ENCODE results near the gene AOAH. TPM values are rescaled to one million over a fixed set of nuclear protein-coding genes. Genes with fewer than 3 reads are reported as not detected.

AOAH gene
- total RNA-seq, 4 donors from 2014 or later: 0.17 to 1.8 (median 1.6) TPM

DNA sequence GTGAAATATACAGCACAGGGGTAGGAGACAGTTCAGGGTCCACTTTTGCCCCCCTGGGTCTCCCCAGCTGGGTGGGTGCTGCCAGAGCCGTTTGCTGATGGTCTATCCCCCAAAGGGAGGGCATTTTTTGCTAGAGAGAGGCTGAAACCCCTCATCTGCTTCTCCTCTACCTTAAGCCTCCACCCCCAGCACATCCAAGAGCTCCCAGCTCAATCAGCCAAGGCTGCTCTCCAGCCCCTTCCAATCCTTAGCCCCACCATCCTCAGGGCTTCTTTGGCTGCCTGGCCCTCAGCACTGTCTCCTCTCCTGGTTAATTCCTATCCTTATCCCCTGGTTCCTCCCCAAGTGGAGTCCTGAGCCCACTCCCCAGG, 153.1 kb downstream of the AOAH start:
- ATAC-seq: no peak
- Histone ChIP-seq H3K9me3 (no peaks in the 10 kb centered on the region), H3K4me1 (no peaks in the 10 kb centered on the region), H3K4me3 (no peak overlapping the region), H3K36me3 (no peaks in the 10 kb centered on the region), H3K27me3 (no peaks in the 10 kb centered on the region), H3K27ac (no peak overlapping the region)
- TF ChIP-seq POLR2A (IDR thresholded peaks at IDR 0.05): no peak
- TF ChIP-seq, protein P1, sequence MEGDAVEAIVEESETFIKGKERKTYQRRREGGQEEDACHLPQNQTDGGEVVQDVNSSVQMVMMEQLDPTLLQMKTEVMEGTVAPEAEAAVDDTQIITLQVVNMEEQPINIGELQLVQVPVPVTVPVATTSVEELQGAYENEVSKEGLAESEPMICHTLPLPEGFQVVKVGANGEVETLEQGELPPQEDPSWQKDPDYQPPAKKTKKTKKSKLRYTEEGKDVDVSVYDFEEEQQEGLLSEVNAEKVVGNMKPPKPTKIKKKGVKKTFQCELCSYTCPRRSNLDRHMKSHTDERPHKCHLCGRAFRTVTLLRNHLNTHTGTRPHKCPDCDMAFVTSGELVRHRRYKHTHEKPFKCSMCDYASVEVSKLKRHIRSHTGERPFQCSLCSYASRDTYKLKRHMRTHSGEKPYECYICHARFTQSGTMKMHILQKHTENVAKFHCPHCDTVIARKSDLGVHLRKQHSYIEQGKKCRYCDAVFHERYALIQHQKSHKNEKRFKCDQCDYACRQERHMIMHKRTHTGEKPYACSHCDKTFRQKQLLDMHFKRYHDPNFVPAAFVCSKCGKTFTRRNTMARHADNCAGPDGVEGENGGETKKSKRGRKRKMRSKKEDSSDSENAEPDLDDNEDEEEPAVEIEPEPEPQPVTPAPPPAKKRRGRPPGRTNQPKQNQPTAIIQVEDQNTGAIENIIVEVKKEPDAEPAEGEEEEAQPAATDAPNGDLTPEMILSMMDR (IDR thresholded peaks at IDR 0.05 in 4 of 5, conservative IDR thresholded peaks at IDR 0.05 in 1 of 5): no peak
- intact Hi-C loops (cut with DNase I; ENCODE audit: low total_unique reads) (no loop called here), in situ Hi-C loops (cut with MboI; ENCODE audit: low sequenced_read_pairs in 4 of 4) (no loop called here)
- no peak for DNase-seq

DNA sequence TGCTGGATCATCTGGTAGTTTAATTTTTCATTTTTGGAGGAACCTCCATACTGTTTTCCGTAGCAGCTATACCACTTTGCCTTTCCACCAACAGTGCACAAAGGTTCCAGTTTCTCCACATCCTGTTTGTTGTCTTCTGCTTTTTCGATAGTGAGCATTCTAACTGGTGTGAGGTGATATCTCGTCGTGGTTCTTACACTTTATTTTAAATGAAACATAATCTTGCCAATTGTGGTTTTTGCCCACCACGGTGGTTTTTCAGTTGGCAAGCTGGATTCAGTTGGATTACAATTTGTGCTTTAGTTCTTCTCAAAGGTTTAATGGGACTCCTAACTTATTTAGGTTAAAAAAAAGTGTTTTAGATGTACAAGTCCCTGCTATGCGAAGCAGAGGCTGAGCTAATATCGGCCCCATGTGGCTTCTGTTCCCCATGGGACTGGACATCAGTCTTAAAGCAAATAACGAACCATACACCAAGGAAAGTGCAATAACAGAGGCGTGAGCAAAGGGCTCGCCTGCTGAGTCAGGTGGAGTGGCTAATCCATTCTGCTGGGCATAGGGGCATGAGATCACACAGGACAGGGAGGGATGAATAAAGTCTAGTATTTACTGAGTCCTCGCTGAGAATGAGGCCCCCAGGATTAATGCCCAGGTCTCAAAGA, 153.6 kb downstream of the AOAH start:
- intact Hi-C loops (cut with DNase I; ENCODE audit: low total_unique reads) (no loop called here), in situ Hi-C loops (cut with MboI; ENCODE audit: low sequenced_read_pairs in 4 of 4) (no loop called here)
- H3K27me3 ChIP-seq: no peaks in the 10 kb centered on the region
- no peaks in the 10 kb centered on the region for H3K9me3 ChIP-seq
- no peak for TF ChIP-seq POLR2A (IDR thresholded peaks at IDR 0.05)
- TF ChIP-seq, protein P1 (IDR thresholded peaks at IDR 0.05 in 4 of 5, conservative IDR thresholded peaks at IDR 0.05 in 1 of 5): no peak
- no peak for DNase-seq
- H3K27ac ChIP-seq: no peak overlapping the region
- no peak overlapping the region for H3K4me3 ChIP-seq
- no peaks in the 10 kb centered on the region for H3K4me1 ChIP-seq
- ATAC-seq: no peak
- no peaks in the 10 kb centered on the region for H3K36me3 ChIP-seq

- Histone ChIP-seq H3K36me3 (no peaks in the 10 kb centered on the region), H3K27ac (no peak overlapping the region), H3K4me1 (no peaks in the 10 kb centered on the region), H3K9me3 (no peaks in the 10 kb centered on the region), H3K27me3 (no peaks in the 10 kb centered on the region), H3K4me3 (no peak overlapping the region)
- DNase-seq: no peak
- intact Hi-C loops (cut with DNase I; ENCODE audit: low total_unique reads): no loop called here
- in situ Hi-C loops (cut with MboI; ENCODE audit: low sequenced_read_pairs in 4 of 4): no loop called here
- TF ChIP-seq POLR2A (IDR thresholded peaks at IDR 0.05): no peak
- TF ChIP-seq, protein P1 (IDR thresholded peaks at IDR 0.05 in 4 of 5, conservative IDR thresholded peaks at IDR 0.05 in 1 of 5): no peak
- ATAC-seq: no peak
These were observed 155.8 kb downstream of the AOAH start for GRCh38 chr7:36568452-36568849.

DNA sequence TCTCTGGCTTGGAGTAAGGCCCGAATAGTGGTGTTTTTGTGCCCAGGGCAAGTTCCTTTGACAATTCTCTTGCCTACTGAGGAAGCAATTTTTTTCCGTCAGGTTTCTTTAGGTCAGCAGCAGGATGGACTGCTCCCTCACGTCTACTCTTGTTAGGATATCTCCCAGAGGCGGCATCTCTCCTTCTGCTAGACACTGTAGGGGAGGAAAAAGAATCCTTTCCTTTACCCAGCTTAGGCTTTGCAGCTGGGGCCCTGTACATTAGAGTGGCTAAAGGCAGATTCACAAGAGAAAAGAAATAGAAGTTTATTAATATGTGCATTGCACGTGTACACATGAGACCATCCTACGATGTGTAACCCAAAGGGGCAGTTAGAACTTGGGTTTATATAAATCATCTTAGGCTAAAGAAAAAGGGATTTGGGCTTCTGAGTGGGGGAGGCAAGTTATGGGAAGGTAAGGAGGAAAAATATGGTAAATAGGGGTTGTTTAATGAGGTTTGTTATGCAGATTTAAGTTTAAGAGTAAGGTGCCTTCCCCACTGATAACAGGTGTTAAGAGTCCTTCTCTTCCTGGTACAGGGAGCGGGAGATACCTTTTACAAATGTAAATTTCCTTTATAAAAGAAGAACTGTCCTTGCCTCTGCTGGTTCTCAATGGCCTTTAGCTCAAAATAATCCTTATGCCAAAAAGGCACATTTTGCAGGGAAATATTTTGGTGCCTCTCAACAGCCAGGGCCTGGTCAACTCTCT, 156.4 kb downstream of the AOAH start:
- no peak for ATAC-seq
- in situ Hi-C loops (cut with MboI; ENCODE audit: low sequenced_read_pairs in 4 of 4): no loop called here

More for the DNA sequence above, 156.4 kb downstream of the AOAH start:
- Histone ChIP-seq H3K36me3 (no peaks in the 10 kb centered on the region), H3K9me3 (no peaks in the 10 kb centered on the region), H3K4me1 (no peaks in the 10 kb centered on the region), H3K4me3 (no peak overlapping the region), H3K27ac (no peak overlapping the region), H3K27me3 (no peaks in the 10 kb centered on the region)
- TF ChIP-seq POLR2A (IDR thresholded peaks at IDR 0.05): no peak
- TF ChIP-seq, protein P1 (IDR thresholded peaks at IDR 0.05 in 4 of 5, conservative IDR thresholded peaks at IDR 0.05 in 1 of 5): no peak
- no peak for DNase-seq
- intact Hi-C loops (cut with DNase I; ENCODE audit: low total_unique reads): no loop called here
